Thyroid gland (tissue), 4 donors: ENCODE data around the gene ERP44. TPM values are rescaled to one million over a fixed set of nuclear protein-coding genes. Genes with fewer than 3 reads are reported as not detected.
A peak's percentile ranks its signal among the peaks of the same experiment; 100 is the strongest.
"Not testable (repeated sequence)": the region's sequence is repeated elsewhere in the genome, so short reads cannot be mapped to it uniquely, and the experiment has no call there.

ENCODE experiments used
- DNase-seq, 2 donors: peaks; one replicate each; pipeline ENCODE4 v3.0.0-alpha.2; 2019
- H3K27ac ChIP-seq, 3 donors: fragments of 200-600 bp; sonication (generic); 1 replicate in 2 of 3; 2 replicates in 1 of 3; pipeline ENCODE4 v1.5.1; 2016 to 2019; ENCODE audit warnings: mild to moderate bottlenecking in 1 of 3, moderate library complexity in 1 of 3
- H3K27me3 ChIP-seq: fragments of 200-600 bp; sonication (generic); one replicate; pipeline ENCODE4 v1.5.1; 2019
- H3K36me3 ChIP-seq, 2 donors: fragments of 200-600 bp; sonication (generic); one replicate each; pipeline ENCODE4 v1.5.1; 2016 to 2019
- H3K4me1 ChIP-seq, 2 donors: fragments of 200-600 bp; sonication (generic); one replicate each; pipeline ENCODE4 v1.5.1; 2017 to 2019
- H3K4me3 ChIP-seq, 3 donors: fragments of 200-600 bp; sonication (generic); replicated peaks in 1 of 3; 1 replicate in 2 of 3; 2 replicates in 1 of 3; pipeline ENCODE4 v1.5.1; 2016; ENCODE audit warnings: mild to moderate bottlenecking in 1 of 3
- H3K9me3 ChIP-seq: fragments of 200-600 bp; sonication (generic); one replicate; pipeline ENCODE4 v1.5.1; 2017
- POLR2A ChIP-seq, 2 donors: fragments of 450-650 bp; IDR thresholded peaks; one replicate each; pipeline ENCODE4 v1.6.1; 2017; ENCODE audit warnings: antibody characterized with exemption in 2 of 2, mild to moderate bottlenecking in 2 of 2, moderate library complexity in 1 of 2
- WGBS, 2 donors: methylation state at CpG; one replicate each; pipeline ENCODE4 v1.1.5; 2017; 5-methylcytosine and 5-hydroxymethylcytosine counted together
- intact Hi-C: fragments of 100-400 bp; cut with DNase I; formaldehyde crosslinking; loops from one replicate; pipeline ENCODE4 v1.15.1; 2023
- total RNA-seq, 4 donors: library from RNA; depleted of rRNA; stranded (reverse); fragments of >200 nt; gene quantifications; one replicate each; pipeline ENCODE4 v1.2.3, GENCODE V29; 2016
- TF ChIP-seq, protein P1 (sequence below), 6 experiments: fragments of 200-600 bp in 3 of 6; fragments of 450-650 bp in 3 of 6; sonication (generic) in 3 of 6; IDR thresholded peaks; one replicate each; pipeline ENCODE4 v1.5.1; 2016 to 2019; ENCODE audit warnings: antibody characterized with exemption in 6 of 6, mild to moderate bottlenecking in 2 of 6, inconsistent platforms in 1 of 6, moderate library complexity in 1 of 6

The ERP44 gene
- total RNA-seq, 4 donors from 2014 or later = 23.7 to 36.2 (median 29.0) TPM

DNA sequence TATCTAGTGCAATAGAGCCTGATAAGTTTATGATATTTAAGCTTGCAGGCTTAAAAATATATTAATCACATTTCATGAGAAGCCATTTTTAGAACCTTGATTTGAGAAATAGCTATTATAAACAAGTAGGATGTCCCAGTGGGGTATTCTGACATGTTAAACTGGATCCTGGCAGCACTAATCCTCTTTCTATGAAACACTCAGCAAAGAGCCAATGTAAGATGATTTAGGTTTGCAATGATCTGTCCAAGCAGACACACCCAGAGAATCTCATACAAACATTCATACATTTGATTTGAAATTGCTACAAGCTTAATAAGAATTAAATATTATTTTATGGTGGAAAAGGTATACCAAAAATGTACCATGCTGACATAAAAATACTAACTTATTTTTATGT is 86.5 kb downstream of the ERP44 start:
- intact Hi-C loops = no loop called here
- no peak for DNase-seq

DNA sequence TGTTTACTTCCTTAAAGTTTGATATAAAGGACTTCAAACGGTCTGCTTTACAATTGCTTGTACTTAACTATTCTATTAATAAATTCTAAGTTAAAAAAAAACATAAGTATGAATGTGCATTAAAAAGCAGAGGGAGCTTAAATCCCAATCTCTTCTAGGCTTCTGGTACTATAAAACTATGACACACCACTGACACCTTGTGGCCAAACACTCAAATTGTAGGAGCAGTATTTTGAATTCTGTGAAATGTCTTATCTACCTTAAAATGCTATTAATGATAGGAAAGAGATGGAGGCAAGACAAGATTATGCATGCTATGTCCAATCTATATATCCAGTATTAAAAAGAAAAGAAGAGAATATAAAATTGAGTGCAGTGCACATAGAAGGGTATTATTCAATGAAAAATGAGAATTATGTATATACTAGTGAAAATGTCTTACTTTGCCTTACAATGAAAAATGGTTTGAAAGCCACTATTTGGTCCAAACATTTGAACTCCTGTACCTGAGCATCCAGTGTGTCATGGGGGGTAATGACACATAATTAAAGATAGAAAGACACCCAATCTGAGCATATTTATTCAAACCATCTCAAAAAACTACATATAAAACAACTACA is 87.6 kb downstream of the ERP44 start:
- TF ChIP-seq, protein P1, sequence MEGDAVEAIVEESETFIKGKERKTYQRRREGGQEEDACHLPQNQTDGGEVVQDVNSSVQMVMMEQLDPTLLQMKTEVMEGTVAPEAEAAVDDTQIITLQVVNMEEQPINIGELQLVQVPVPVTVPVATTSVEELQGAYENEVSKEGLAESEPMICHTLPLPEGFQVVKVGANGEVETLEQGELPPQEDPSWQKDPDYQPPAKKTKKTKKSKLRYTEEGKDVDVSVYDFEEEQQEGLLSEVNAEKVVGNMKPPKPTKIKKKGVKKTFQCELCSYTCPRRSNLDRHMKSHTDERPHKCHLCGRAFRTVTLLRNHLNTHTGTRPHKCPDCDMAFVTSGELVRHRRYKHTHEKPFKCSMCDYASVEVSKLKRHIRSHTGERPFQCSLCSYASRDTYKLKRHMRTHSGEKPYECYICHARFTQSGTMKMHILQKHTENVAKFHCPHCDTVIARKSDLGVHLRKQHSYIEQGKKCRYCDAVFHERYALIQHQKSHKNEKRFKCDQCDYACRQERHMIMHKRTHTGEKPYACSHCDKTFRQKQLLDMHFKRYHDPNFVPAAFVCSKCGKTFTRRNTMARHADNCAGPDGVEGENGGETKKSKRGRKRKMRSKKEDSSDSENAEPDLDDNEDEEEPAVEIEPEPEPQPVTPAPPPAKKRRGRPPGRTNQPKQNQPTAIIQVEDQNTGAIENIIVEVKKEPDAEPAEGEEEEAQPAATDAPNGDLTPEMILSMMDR (IDR thresholded peaks at IDR 0.05) = peak in 5 of 6 experiments; percentile 10 to 50 (median 33)
- no peak for TF ChIP-seq POLR2A (IDR thresholded peaks at IDR 0.05)
- peaks cover 0 to 6% of the 10 kb centered on the region in 2 donors for H3K36me3 ChIP-seq
- no peaks in the 10 kb centered on the region for H3K4me1 ChIP-seq
- intact Hi-C loops = no loop called here
- no peak overlapping the region for H3K4me3 ChIP-seq
- no peaks in the 10 kb centered on the region for H3K27me3 ChIP-seq
- WGBS, 2 donors = 68 to 75% methylated on average over 1 of the region's 1 CpG
- no peaks in the 10 kb centered on the region for H3K9me3 ChIP-seq
- DNase-seq = no peak
- H3K27ac ChIP-seq = no peak overlapping the region

More for the DNA sequence above, 86.5 kb downstream of the ERP44 start:
- no peak overlapping the region for H3K27ac ChIP-seq
- no peaks in the 10 kb centered on the region for H3K9me3 ChIP-seq
- H3K4me1 ChIP-seq = no peaks in the 10 kb centered on the region
- H3K27me3 ChIP-seq = no peaks in the 10 kb centered on the region
- TF ChIP-seq POLR2A (IDR thresholded peaks at IDR 0.05) = no peak
- TF ChIP-seq, protein P1 (IDR thresholded peaks at IDR 0.05) = no peak
- H3K4me3 ChIP-seq = no peak overlapping the region
- H3K36me3 ChIP-seq = peaks cover 0 to 6% of the 10 kb centered on the region in 2 donors

DNA sequence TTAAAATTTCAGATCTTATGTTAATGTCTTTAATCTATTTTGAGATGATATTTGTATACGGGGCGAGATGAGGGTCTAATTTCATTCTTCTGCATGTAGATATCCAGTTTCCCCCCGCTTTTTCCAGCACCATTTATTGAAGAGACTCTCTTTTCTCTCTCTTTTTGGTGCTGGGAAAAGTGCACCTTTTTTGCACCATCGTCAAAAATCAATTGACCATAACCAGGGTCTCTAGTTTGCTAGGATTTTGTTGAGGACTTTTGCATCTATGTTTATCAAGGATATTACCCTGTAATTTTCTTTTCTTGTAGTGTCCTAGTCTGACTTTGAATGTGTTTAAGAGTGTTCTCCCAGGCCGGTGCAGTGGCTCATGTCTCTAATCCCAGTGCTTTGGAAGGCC is 99.0 kb downstream of the ERP44 start:
- H3K4me3 ChIP-seq = no peak overlapping the region
- intact Hi-C loops = loop anchor here (10.0 kb wide), 1 partner anchor 735 kb away; no protein-coding TSS in a partner anchor
- WGBS, 2 donors = 96 to 99% methylated on average over 5 of the region's 5 CpGs
- H3K36me3 ChIP-seq = peaks cover 0 to 14% of the 10 kb centered on the region in 2 donors
- no peak for DNase-seq
- no peaks in the 10 kb centered on the region for H3K4me1 ChIP-seq
- no peak overlapping the region for H3K27ac ChIP-seq
- no peaks in the 10 kb centered on the region for H3K27me3 ChIP-seq
- H3K9me3 ChIP-seq = no peaks in the 10 kb centered on the region
- TF ChIP-seq, protein P1 (IDR thresholded peaks at IDR 0.05) = no peak
- no peak for TF ChIP-seq POLR2A (IDR thresholded peaks at IDR 0.05)

DNA sequence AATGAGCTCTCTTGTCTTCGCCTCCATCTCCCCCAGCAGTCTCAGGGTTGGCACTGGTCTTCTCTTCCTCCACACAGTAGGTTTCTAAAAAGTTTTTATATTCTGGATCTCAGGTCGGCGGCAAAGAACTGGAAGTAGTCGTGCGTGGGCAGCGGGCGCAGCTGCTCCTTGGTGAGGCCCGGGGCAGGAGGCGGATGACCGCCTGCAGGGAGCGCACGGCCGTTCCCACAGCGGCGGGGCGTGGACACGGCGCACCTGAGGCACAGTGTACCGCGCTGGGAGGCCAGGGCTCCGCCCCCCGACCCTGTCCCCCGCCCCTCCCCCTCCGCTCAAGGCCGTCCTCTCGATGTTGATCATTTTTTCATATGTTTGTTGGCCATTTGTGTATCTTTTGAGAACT is 99.9 kb downstream of the ERP44 start:
- H3K27me3 ChIP-seq = no peaks in the 10 kb centered on the region
- no peak overlapping the region for H3K4me3 ChIP-seq
- H3K9me3 ChIP-seq = no peaks in the 10 kb centered on the region
- no peaks in the 10 kb centered on the region for H3K4me1 ChIP-seq
- H3K27ac ChIP-seq = no peak overlapping the region
- intact Hi-C loops = no loop called here
- no peak for TF ChIP-seq POLR2A (IDR thresholded peaks at IDR 0.05)
- TF ChIP-seq, protein P1 (IDR thresholded peaks at IDR 0.05) = no peak
- 96 to 98% methylated on average over 25 of the region's 26 CpGs for WGBS, 2 donors
- peaks cover 0 to 8% of the 10 kb centered on the region in 2 donors for H3K36me3 ChIP-seq
- no peak for DNase-seq

DNA sequence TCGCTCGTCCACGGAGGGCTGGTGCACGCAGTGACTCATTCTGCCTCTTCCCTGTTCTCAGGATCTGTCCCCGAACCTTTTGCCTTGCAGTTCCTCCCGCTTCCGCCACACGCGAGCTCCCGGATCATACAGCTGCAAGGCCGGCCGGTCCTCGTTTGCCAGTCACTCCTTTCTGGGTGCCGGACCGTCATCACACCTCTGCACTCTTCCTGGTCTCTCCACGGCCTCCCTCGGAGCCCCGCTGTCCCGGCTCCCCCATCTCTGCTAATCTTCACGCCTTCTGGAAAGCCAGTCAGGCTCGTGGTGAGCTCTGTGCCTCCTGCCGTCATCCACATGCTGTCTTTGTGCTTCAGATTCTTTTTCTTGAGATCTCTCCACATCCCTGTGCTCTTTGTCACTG is 100.5 kb downstream of the ERP44 start:
- Histone ChIP-seq H3K27me3 (no peaks in the 10 kb centered on the region), H3K4me1 (no peaks in the 10 kb centered on the region), H3K9me3 (no peaks in the 10 kb centered on the region), H3K36me3 (peaks cover 0 to 2% of the 10 kb centered on the region in 2 donors), H3K27ac (no peak overlapping the region), H3K4me3 (no peak overlapping the region)
- intact Hi-C loops = no loop called here
- DNase-seq = no peak
- TF ChIP-seq, protein P1 (IDR thresholded peaks at IDR 0.05) = no peak
- no peak for TF ChIP-seq POLR2A (IDR thresholded peaks at IDR 0.05)
- 91 to 93% methylated on average over 22 of the region's 22 CpGs for WGBS, 2 donors

DNA sequence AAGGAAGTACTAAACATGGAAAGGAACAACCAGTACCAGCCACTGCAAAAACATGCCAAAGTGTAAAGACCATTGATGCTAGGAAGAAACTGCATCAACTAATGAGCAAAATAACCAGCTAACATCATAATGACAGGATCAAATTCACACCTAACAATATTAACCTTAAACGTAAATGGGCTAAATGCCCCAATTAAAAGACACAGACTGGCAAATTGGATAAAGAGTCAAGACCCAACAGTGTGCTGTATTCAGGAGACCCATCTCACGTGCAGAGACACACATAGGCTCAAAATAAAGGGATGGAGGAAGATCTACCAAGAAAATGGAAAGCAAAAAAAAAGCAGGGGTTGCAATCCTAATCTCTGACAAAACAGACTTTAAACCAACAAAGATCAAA is 108.3 kb downstream of the ERP44 start:
- H3K36me3 ChIP-seq, H3K27ac ChIP-seq, H3K4me3 ChIP-seq, H3K4me1 ChIP-seq, intact Hi-C loops, H3K27me3 ChIP-seq, DNase-seq, H3K9me3 ChIP-seq: not testable (repeated sequence)
- WGBS, 2 donors = 94 to 97% methylated on average over 2 of the region's 2 CpGs
